ENCODE results near the gene SCARB1. TPM values are rescaled to one million over a fixed set of nuclear protein-coding genes. Genes with fewer than 3 reads are reported as not detected.

The SCARB1 gene
- total RNA-seq, 1 experiment from 2014 or later: 68.3 TPM

DNA sequence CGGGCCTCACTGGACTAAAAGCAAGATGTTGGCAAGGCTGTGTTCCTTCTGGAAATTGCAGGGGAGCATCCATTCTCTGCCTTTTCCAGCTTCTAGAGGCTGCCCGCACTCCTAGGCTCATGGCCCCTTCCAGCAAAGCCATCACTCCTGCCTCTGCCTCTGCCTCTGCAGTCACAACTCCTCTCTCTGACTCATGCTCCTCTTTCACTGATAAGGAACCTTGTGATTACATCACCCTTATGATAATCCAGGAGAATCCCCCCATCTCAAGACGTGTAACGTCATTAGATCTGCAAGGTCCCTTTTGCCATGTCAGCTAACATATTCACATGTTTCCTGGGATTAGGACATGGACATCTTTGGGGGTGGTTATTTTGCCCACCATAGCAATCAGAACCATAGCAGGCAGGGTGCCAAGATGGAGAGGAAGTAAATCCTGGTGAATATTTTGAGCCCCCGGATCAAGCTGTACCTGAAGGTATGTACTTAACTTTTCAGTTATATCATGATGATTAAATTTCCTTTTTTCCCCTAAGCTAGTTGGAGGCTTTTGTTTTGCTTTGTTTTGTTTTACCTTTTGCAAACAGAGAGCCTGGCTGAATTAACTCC, 123.6 kb downstream of the SCARB1 start:
- Mint-ChIP-seq H3K9me3 (no peaks in the 10 kb centered on the region), H3K4me3 (no peak overlapping the region), H3K27ac (no peak overlapping the region), H3K36me3 (no peaks in the 10 kb centered on the region), H3K4me1 (peaks cover 16% of the 10 kb centered on the region), H3K27me3 (ENCODE audit: low read depth) (no peaks in the 10 kb centered on the region)
- POLR2A ChIA-PET: no interaction called here
- no peak for TF ChIP-seq ZNF416 (CRISPR knock-in tag; IDR thresholded peaks at IDR 0.05)
- TF ChIP-seq EMX1 (CRISPR knock-in tag; IDR thresholded peaks at IDR 0.05): no peak
- TF ChIP-seq ZBTB21 (CRISPR knock-in tag; IDR thresholded peaks at IDR 0.05; ENCODE audit: borderline replicate concordance): no peak
- CTCF ChIA-PET: interaction anchor here (1.0 to 1.1 kb wide), 3 partner anchors 24 to 32 kb away, joined by 3 read pairs; no protein-coding TSS in a partner anchor
- no peak for DNase-seq (ENCODE audit: low spot score)
- no peak for ATAC-seq

DNA sequence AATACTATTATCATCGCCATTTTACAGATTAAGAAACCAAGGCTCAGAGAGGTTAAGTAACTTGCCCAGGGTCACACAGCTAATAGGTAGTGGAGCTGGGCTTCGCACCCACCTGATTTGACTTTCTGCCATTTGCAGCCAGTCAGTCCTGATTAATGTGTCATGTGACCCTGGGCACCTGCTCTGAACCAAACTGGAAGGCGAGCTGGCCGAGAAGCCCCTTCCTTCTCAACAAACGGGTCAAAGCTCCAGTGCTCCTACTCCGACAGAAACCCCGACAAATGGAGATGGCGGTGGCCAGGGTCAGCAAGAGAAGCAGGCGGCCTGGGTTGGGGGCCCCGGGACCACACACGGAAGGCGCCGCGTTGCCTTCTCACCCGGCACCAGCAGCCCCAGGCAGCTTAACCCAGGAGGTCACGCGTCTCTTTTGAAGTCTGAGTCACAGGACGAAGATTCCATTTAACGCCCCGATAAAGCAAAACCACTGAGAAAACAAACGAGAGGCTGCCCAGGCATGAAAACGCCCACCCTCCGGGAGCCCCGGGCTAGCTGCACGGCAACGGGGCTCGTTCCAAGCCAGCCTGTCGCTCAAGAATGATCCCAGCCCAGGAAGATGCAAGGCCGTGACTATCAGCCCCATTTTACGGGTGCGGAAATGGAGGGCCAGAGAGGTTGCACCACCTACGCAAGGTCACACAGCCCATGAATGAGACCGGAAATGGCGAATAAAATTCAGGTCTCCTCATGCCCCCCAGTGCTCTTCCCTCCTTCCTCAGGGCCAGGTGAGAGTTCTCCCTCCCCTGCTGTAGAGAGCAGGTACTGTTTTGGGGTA, 124.8 kb downstream of the SCARB1 start:
- TF ChIP-seq GTF2I (CRISPR knock-in tag; conservative IDR thresholded peaks at IDR 0.05) (0 out of 2 replicates have a peak, but pooled peaks have one; percentile 40), FOXJ3 (CRISPR knock-in tag; IDR thresholded peaks at IDR 0.05; ENCODE audit: borderline replicate concordance) (no peak), NFE2L1 (CRISPR knock-in tag; IDR thresholded peaks at IDR 0.05) (no peak), NR3C1 (CRISPR knock-in tag; conservative IDR thresholded peaks at IDR 0.05; ENCODE audit: low read depth) (no peak), MXD4 (CRISPR knock-in tag; IDR thresholded peaks at IDR 0.05; ENCODE audit: borderline replicate concordance) (no peak)
- TF ChIP-seq, protein P1, sequence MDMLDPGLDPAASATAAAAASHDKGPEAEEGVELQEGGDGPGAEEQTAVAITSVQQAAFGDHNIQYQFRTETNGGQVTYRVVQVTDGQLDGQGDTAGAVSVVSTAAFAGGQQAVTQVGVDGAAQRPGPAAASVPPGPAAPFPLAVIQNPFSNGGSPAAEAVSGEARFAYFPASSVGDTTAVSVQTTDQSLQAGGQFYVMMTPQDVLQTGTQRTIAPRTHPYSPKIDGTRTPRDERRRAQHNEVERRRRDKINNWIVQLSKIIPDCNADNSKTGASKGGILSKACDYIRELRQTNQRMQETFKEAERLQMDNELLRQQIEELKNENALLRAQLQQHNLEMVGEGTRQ (CRISPR knock-in tag; IDR thresholded peaks at IDR 0.05): peak; percentile 38; the same call in 1 of the 2 replicates
- TF ChIP-seq, protein P2, sequence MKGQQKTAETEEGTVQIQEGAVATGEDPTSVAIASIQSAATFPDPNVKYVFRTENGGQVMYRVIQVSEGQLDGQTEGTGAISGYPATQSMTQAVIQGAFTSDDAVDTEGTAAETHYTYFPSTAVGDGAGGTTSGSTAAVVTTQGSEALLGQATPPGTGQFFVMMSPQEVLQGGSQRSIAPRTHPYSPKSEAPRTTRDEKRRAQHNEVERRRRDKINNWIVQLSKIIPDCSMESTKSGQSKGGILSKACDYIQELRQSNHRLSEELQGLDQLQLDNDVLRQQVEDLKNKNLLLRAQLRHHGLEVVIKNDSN (CRISPR knock-in tag; IDR thresholded peaks at IDR 0.05): 0 out of 2 replicates have a peak, but pooled peaks have one; percentile 19
- TF ChIP-seq, protein P3, sequence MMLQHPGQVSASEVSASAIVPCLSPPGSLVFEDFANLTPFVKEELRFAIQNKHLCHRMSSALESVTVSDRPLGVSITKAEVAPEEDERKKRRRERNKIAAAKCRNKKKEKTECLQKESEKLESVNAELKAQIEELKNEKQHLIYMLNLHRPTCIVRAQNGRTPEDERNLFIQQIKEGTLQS (CRISPR knock-in tag; conservative IDR thresholded peaks at IDR 0.05): no peak
- TF ChIP-seq, protein P4, sequence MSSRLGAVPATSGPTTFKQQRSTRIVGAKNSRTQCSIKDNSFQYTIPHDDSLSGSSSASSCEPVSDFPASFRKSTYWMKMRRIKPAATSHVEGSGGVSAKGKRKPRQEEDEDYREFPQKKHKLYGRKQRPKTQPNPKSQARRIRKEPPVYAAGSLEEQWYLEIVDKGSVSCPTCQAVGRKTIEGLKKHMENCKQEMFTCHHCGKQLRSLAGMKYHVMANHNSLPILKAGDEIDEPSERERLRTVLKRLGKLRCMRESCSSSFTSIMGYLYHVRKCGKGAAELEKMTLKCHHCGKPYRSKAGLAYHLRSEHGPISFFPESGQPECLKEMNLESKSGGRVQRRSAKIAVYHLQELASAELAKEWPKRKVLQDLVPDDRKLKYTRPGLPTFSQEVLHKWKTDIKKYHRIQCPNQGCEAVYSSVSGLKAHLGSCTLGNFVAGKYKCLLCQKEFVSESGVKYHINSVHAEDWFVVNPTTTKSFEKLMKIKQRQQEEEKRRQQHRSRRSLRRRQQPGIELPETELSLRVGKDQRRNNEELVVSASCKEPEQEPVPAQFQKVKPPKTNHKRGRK (CRISPR knock-in tag; IDR thresholded peaks at IDR 0.05; ENCODE audit: borderline replicate concordance): no peak
- H3K27me3 Mint-ChIP-seq (ENCODE audit: low read depth): no peaks in the 10 kb centered on the region
- CTCF ChIA-PET: no interaction called here
- H3K36me3 Mint-ChIP-seq: no peaks in the 10 kb centered on the region
- POLR2A ChIA-PET: no interaction called here
- no peak overlapping the region for H3K27ac Mint-ChIP-seq
- ATAC-seq: no peak
- H3K9me3 Mint-ChIP-seq: no peaks in the 10 kb centered on the region
- DNase-seq (ENCODE audit: low spot score): no peak
- peaks cover 21% of the 10 kb centered on the region for H3K4me1 Mint-ChIP-seq
- no peak overlapping the region for H3K4me3 Mint-ChIP-seq

DNA sequence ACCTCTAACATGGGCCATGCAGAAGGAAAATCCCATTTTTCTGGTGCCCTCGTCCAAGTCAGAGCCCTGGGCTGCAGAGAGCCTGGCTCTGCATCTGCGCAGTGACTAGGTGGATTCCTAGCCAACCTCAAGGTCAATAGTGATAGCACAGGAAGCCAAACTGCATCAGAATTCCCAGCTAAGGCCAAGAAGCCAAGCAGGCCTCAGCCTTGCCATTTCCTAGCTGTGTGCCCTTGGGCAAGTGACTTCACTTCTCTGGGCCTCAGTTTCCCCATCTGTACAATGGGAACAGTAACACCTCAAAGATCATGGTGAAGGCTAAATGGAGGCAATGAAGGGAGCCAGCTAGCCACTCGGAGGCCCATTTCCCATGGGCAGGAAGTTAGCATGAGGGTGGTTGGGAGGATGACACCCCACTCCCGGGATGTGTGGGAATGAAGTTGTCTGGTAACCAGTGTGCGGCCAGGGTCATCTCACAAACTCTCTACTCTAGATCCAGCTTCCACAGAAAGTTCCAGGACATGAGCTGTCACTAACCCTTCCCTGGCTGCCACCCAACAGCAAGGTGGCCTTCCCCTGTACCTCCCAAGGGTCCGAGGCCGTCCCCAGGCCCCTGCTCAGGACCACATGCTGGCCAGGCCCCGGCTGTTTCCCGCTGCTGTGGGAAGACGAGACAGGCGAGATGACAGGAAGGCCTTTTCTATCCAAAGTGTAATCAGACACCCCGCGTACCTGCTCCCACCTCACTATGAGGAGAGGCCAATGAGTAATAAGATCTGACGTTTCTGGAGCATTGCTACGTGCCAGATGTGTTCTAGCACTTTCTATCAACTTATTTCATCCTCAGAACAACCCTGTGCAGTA, 125.7 kb downstream of the SCARB1 start:
- ChIA-PET CTCF (interaction anchor here (0.5 kb wide), 1 partner anchor 304 kb away, joined by 3 read pairs; no protein-coding TSS in a partner anchor), POLR2A (no interaction called here)
- no peaks in the 10 kb centered on the region for H3K9me3 Mint-ChIP-seq
- peak overlapping the region; percentile 28; the same call in 1 of the 2 replicates for H3K27ac Mint-ChIP-seq
- ATAC-seq (no peak), DNase-seq (ENCODE audit: low spot score) (no peak)
- H3K4me3 Mint-ChIP-seq: no peak overlapping the region
- peaks cover 22% of the 10 kb centered on the region for H3K4me1 Mint-ChIP-seq
- no peaks in the 10 kb centered on the region for H3K36me3 Mint-ChIP-seq
- peaks cover under 1% of the 10 kb centered on the region; the same call in 1 of the 2 replicates for H3K27me3 Mint-ChIP-seq (ENCODE audit: low read depth)
- no peak for TF ChIP-seq GRHL2 (CRISPR knock-in tag; IDR thresholded peaks at IDR 0.05; ENCODE audit: insufficient replicate concordance, severe bottlenecking)
- no peak for TF ChIP-seq NFATC4 (CRISPR knock-in tag; IDR thresholded peaks at IDR 0.05)
- no peak for TF ChIP-seq TEAD1 (CRISPR knock-in tag; IDR thresholded peaks at IDR 0.05)
- TF ChIP-seq, protein P5, sequence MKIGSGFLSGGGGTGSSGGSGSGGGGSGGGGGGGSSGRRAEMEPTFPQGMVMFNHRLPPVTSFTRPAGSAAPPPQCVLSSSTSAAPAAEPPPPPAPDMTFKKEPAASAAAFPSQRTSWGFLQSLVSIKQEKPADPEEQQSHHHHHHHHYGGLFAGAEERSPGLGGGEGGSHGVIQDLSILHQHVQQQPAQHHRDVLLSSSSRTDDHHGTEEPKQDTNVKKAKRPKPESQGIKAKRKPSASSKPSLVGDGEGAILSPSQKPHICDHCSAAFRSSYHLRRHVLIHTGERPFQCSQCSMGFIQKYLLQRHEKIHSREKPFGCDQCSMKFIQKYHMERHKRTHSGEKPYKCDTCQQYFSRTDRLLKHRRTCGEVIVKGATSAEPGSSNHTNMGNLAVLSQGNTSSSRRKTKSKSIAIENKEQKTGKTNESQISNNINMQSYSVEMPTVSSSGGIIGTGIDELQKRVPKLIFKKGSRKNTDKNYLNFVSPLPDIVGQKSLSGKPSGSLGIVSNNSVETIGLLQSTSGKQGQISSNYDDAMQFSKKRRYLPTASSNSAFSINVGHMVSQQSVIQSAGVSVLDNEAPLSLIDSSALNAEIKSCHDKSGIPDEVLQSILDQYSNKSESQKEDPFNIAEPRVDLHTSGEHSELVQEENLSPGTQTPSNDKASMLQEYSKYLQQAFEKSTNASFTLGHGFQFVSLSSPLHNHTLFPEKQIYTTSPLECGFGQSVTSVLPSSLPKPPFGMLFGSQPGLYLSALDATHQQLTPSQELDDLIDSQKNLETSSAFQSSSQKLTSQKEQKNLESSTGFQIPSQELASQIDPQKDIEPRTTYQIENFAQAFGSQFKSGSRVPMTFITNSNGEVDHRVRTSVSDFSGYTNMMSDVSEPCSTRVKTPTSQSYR (CRISPR knock-in tag; IDR thresholded peaks at IDR 0.05): no peak
- no peak for TF ChIP-seq ESRRA (CRISPR knock-in tag; IDR thresholded peaks at IDR 0.05; ENCODE audit: borderline replicate concordance)
- TF ChIP-seq, protein P6, sequence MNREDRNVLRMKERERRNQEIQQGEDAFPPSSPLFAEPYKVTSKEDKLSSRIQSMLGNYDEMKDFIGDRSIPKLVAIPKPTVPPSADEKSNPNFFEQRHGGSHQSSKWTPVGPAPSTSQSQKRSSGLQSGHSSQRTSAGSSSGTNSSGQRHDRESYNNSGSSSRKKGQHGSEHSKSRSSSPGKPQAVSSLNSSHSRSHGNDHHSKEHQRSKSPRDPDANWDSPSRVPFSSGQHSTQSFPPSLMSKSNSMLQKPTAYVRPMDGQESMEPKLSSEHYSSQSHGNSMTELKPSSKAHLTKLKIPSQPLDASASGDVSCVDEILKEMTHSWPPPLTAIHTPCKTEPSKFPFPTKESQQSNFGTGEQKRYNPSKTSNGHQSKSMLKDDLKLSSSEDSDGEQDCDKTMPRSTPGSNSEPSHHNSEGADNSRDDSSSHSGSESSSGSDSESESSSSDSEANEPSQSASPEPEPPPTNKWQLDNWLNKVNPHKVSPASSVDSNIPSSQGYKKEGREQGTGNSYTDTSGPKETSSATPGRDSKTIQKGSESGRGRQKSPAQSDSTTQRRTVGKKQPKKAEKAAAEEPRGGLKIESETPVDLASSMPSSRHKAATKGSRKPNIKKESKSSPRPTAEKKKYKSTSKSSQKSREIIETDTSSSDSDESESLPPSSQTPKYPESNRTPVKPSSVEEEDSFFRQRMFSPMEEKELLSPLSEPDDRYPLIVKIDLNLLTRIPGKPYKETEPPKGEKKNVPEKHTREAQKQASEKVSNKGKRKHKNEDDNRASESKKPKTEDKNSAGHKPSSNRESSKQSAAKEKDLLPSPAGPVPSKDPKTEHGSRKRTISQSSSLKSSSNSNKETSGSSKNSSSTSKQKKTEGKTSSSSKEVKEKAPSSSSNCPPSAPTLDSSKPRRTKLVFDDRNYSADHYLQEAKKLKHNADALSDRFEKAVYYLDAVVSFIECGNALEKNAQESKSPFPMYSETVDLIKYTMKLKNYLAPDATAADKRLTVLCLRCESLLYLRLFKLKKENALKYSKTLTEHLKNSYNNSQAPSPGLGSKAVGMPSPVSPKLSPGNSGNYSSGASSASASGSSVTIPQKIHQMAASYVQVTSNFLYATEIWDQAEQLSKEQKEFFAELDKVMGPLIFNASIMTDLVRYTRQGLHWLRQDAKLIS (CRISPR knock-in tag; IDR thresholded peaks at IDR 0.05; ENCODE audit: borderline replicate concordance): no peak

Data from WTC11 (cell line).